Lower lobe of right lung (tissue), 2 donors: Measurements from ENCODE around the gene STK39. TPM values are rescaled to one million over a fixed set of nuclear protein-coding genes. Genes with fewer than 3 reads are reported as not detected.
A peak's percentile ranks its signal among the peaks of the same experiment; 100 is the strongest.
"Not testable (repeated sequence)": the region's sequence is repeated elsewhere in the genome, so short reads cannot be mapped to it uniquely, and the experiment has no call there.

Experiments
- ATAC-seq, 2 donors: fragments of 200-7000 bp; cut with Tn5 transposase; one replicate each; pipeline ENCODE4 v1.9.1; 2020 to 2022; ENCODE audit warnings: mild to moderate bottlenecking in 2 of 2, moderate library complexity in 2 of 2
- DNase-seq: peaks from one replicate; pipeline ENCODE4 v3.0.0-alpha.2; 2020
- H3K27ac ChIP-seq: fragments of 200-600 bp; one replicate; pipeline ENCODE4 v1.8.0; 2022
- H3K27me3 ChIP-seq: fragments of 200-600 bp; one replicate; pipeline ENCODE4 v1.8.0; 2022; ENCODE audit warnings: low read depth
- H3K36me3 ChIP-seq: fragments of 200-600 bp; one replicate; pipeline ENCODE4 v1.8.0; 2022; ENCODE audit warnings: mild to moderate bottlenecking
- H3K4me1 ChIP-seq: fragments of 200-600 bp; one replicate; pipeline ENCODE4 v1.8.0; 2022
- H3K4me3 ChIP-seq: fragments of 200-600 bp; one replicate; pipeline ENCODE4 v1.8.0; 2022; ENCODE audit warnings: mild to moderate bottlenecking
- H3K9me3 ChIP-seq: fragments of 200-600 bp; one replicate; pipeline ENCODE4 v1.8.0; 2022
- intact Hi-C: fragments of 100-400 bp; cut with DNase I; formaldehyde crosslinking; loops from one replicate; pipeline ENCODE4 v1.11.0; 2022
- total RNA-seq: library from RNA; stranded (reverse); fragmentation: NEBNext Ultra II Directional; extraction: Animal tissue kit (Norgen Biotek cat#: 25700); gene quantifications from one replicate; pipeline ENCODE4 v1.2.1, GENCODE V29; 2021
- TF ChIP-seq, protein P1 (sequence below): fragments of 200-600 bp; IDR thresholded peaks from one replicate; pipeline ENCODE4 v1.8.0; 2022; ENCODE audit warnings: antibody characterized with exemption, mild to moderate bottlenecking
- donor health status: DM: no; HTN: yes; CAD: no; lungs with severe emphysema.

STK39 gene
- total RNA-seq, 1 donor from 2014 or later, result 12.6 TPM

DNA sequence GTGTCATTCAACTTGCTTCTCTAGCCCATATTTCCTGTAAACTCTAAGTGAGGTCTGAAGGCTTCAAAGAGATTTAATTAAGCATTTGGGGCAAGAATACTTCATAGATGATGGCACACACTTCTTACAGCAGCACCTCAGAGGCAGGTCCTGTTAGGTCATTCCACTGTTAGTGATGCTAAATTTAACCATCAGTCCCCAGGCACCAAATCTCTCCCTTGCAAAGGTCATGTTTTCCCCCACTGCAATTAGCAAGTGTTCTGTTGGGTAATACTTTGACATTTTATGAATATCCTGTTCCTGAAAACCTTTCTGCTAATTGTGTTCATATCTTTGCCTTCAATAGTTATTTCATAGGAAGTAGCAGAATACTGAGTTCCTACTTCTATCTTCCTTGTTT lies 117.0 kb downstream of the STK39 start:
- intact Hi-C loops, result no loop called here
- no peaks in the 10 kb centered on the region for H3K9me3 ChIP-seq
- no peak for ATAC-seq
- TF ChIP-seq, protein P1, sequence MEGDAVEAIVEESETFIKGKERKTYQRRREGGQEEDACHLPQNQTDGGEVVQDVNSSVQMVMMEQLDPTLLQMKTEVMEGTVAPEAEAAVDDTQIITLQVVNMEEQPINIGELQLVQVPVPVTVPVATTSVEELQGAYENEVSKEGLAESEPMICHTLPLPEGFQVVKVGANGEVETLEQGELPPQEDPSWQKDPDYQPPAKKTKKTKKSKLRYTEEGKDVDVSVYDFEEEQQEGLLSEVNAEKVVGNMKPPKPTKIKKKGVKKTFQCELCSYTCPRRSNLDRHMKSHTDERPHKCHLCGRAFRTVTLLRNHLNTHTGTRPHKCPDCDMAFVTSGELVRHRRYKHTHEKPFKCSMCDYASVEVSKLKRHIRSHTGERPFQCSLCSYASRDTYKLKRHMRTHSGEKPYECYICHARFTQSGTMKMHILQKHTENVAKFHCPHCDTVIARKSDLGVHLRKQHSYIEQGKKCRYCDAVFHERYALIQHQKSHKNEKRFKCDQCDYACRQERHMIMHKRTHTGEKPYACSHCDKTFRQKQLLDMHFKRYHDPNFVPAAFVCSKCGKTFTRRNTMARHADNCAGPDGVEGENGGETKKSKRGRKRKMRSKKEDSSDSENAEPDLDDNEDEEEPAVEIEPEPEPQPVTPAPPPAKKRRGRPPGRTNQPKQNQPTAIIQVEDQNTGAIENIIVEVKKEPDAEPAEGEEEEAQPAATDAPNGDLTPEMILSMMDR, result no peak
- no peak for DNase-seq
- no peaks in the 10 kb centered on the region for H3K4me1 ChIP-seq
- peaks cover 5% of the 10 kb centered on the region for H3K36me3 ChIP-seq
- H3K4me3 ChIP-seq, result no peak overlapping the region
- no peak overlapping the region for H3K27ac ChIP-seq
- no peaks in the 10 kb centered on the region for H3K27me3 ChIP-seq

DNA sequence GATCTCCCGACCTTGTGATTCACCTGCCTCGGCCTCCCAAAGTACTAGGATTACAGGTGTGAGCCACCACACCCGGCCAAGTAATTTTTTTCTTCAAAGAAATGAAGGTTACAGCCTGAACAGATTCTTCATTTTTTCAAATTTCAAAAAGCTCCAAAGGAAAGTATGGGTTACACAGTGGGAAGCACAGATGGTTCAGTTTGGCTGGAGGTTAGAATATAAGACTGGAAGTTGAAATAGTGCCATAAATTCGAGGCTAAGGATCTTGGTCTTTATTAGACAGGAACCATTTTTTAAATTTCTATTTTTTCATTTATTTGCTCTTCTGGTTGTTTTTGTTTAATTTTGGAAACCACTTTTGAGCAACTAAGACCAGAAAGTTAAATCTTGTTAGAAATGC lies 120.0 kb downstream of the STK39 start:
- intact Hi-C loops, result no loop called here
- H3K4me1 ChIP-seq, result no peaks in the 10 kb centered on the region
- DNase-seq (no peak), ATAC-seq (no peak)
- H3K36me3 ChIP-seq, result peaks cover 5% of the 10 kb centered on the region
- no peaks in the 10 kb centered on the region for H3K9me3 ChIP-seq
- no peak overlapping the region for H3K4me3 ChIP-seq
- H3K27ac ChIP-seq, result no peak overlapping the region
- no peaks in the 10 kb centered on the region for H3K27me3 ChIP-seq
- TF ChIP-seq, protein P1, result no peak

DNA sequence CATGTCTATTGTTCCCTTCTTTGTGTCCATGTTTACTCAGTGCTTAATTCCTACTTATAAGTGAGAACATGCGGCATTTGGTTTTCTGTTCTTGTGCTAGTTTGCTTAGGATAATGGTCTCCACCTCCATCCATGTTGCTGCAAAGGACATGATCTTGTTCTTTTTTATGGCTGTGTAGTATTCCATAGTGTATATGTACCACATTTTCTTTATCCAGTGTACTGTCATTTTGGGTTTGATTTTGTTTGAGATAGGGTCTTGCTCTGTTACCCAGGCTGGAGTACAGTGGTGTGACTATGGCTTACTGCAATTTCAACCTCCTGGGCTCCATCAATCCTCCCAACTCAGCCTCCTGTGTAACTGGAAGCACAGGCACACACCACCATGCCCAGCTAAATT lies 125.2 kb downstream of the STK39 start:
- DNase-seq, H3K4me3 ChIP-seq, H3K27ac ChIP-seq, H3K27me3 ChIP-seq, H3K9me3 ChIP-seq, H3K4me1 ChIP-seq, ATAC-seq, H3K36me3 ChIP-seq, intact Hi-C loops: not testable (repeated sequence)

DNA sequence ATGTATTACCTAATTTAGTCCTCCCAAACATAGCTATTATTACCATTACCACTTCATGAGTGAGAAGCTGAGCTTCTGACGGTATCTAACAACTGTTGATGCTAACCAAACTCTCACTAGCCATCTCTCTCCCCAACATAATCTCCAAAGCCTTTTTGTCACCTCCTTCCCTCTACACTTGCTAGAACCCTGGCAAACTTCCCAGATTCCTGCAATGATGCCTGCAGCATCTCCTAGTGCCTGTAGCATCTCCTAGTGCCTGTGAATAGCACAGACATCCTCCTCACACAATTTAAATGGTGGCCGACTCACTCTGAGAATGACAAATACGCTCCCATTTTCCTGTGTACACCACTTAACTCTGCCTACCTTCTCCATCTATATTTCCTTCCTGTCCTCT lies 126.7 kb downstream of the STK39 start:
- intact Hi-C loops, result no loop called here
- no peaks in the 10 kb centered on the region for H3K36me3 ChIP-seq
- ATAC-seq, result no peak
- no peak for DNase-seq
- no peak overlapping the region for H3K4me3 ChIP-seq
- H3K27ac ChIP-seq, result no peak overlapping the region
- H3K9me3 ChIP-seq, result no peaks in the 10 kb centered on the region
- TF ChIP-seq, protein P1, result no peak
- no peaks in the 10 kb centered on the region for H3K27me3 ChIP-seq
- H3K4me1 ChIP-seq, result no peaks in the 10 kb centered on the region

DNA sequence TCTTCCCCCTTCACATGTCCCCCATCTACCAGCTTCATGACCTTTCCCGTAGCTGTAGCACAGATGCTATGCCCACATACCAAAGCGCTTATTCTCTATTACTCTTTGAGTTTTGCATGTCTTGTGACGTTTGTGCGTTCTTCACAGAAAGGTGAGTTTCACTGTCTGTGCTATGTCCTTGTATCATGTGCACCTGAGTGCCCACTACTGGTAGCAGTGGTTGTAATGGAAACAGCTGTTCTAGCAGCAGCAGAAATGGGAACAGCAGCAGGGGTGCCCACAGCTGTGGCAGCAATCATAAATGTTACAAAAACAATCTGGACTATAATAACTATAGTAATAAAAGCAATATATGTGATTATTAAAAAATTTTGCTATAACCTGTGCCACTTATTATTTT lies 127.1 kb downstream of the STK39 start:
- intact Hi-C loops, result no loop called here

DNA sequence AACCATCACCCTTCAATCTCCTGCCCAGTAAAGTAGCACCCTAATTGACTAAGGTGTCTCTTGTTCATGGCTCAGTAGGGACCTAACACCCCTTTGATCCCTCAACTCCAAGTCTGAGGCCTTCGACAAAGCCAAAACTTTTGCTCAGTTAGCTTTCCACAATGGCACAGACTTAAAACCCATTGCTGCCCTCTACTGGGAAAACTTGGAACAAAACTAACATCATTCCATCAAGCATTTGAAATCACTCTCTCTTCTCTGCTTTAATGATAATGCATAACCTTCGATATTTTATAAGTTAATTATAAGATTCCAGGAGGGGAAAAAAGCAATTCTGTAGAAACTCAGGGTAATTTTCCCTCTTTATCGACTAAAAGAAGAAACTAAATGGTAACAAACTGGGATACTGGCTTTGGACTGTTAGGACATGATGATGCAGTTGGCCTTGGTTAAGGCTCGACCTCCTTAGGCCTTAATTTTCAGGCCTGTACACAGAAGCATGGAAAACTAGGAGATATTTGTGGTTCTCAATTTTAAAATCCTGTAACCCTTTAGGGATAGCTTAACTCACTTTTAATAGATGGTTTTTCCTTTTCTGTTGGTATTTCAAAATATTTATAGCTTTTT lies 127.8 kb downstream of the STK39 start:
- Histone ChIP-seq H3K4me3 (no peak overlapping the region), H3K9me3 (no peaks in the 10 kb centered on the region), H3K27ac (peak overlapping the region; percentile 12), H3K36me3 (no peaks in the 10 kb centered on the region), H3K27me3 (no peaks in the 10 kb centered on the region), H3K4me1 (no peaks in the 10 kb centered on the region)
- intact Hi-C loops, result no loop called here
- DNase-seq, result no peak
- TF ChIP-seq, protein P1, result peak; percentile 54
- ATAC-seq, result peak; percentile 78 to 83

More for the DNA sequence above, 127.1 kb downstream of the STK39 start:
- Histone ChIP-seq H3K27me3 (no peaks in the 10 kb centered on the region), H3K9me3 (no peaks in the 10 kb centered on the region), H3K4me1 (no peaks in the 10 kb centered on the region), H3K36me3 (no peaks in the 10 kb centered on the region), H3K27ac (no peak overlapping the region), H3K4me3 (no peak overlapping the region)
- TF ChIP-seq, protein P1, result no peak
- ATAC-seq (no peak), DNase-seq (no peak)
